Measurements from ENCODE around the gene MRPL52. TPM values are rescaled to one million over a fixed set of nuclear protein-coding genes. Genes with fewer than 3 reads are reported as not detected.
"Not testable (repeated sequence)": the region's sequence is repeated elsewhere in the genome, so short reads cannot be mapped to it uniquely, and the experiment has no call there.

Gene MRPL52
- total and polyA plus RNA-seq, 4 donors, result 21.1 to 104 (median 82.1) TPM

DNA sequence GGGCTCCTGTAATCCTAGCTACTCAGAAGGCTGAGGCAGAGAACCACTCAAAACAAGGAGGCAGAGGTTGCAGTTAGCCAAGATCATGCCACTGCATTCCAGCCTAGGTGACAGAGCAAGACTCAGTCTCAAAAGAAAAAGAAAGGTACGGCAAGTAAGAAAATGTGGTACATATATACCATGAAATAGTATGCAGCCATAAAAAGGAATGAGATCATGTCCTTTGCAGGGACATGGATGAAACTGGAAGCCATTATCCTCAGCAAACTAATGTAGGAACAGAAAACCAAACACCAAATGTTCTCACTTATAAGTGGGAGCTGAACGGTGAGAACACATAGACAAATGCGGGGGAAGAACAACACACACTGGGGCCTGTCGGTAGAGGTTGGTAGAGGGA is 24.5 kb upstream of the MRPL52 start:
- not testable (repeated sequence) for H3K4me3 ChIP-seq (ENCODE audit: low read depth, low read length); DNase-seq (ENCODE audit: low read depth in 4 of 6, low spot score in 6 of 6); H3K9me3 ChIP-seq (ENCODE audit: control insufficient read depth, insufficient read depth, low read length); H3K4me1 ChIP-seq (ENCODE audit: control insufficient read depth, insufficient read depth, low read length); H3K27me3 ChIP-seq (ENCODE audit: control insufficient read depth, insufficient read depth, low read length); H3K27ac ChIP-seq (ENCODE audit: low read depth, low read length); H3K36me3 ChIP-seq (ENCODE audit: control insufficient read depth, insufficient read depth, low read length)
- no CpG with 5 or more reads among the region's 4 CpGs for WGBS (ENCODE audit: insufficient coverage)

DNA sequence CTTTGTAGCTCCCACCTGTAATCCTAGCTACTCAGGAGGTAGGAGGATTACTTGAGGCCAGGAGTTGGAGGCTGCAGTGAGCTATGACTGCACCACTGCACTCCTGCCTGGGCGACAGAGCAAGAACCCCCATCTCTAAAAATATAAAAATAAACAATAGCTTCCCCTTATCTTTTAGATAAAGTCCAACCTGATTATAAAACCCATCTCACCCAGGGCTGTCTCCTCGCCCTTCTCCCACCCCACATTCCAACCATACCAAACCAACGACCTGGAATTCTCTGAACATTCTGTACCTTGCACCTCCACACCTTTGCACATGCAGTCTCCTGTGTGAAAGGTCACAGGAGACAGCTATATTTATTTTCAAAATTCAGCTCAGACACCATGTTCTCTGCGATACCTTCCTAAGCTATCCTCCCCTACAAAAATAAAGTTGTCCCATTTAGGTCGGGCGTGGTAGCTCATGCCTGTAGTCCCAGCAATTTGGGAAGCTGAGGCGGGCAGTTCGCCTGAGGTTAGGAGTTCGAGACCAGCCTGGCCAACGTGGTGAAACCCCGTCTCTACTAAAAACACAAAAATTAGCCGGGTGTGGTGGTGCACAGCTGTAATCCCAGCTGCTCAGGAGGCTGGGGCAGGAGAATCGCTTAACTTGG is 22.1 kb upstream of the MRPL52 start:
- Histone ChIP-seq H3K36me3 (ENCODE audit: control insufficient read depth, insufficient read depth, low read length) (no peaks in the 10 kb centered on the region), H3K9me3 (ENCODE audit: control insufficient read depth, insufficient read depth, low read length) (no peaks in the 10 kb centered on the region), H3K4me1 (ENCODE audit: control insufficient read depth, insufficient read depth, low read length) (no peaks in the 10 kb centered on the region), H3K27ac (ENCODE audit: low read depth, low read length) (no peak overlapping the region), H3K4me3 (ENCODE audit: low read depth, low read length) (no peak overlapping the region), H3K27me3 (ENCODE audit: control insufficient read depth, insufficient read depth, low read length) (no peaks in the 10 kb centered on the region)
- WGBS (ENCODE audit: insufficient coverage), result 80% methylated on average over 11 of the region's 13 CpGs
- no peak for DNase-seq (ENCODE audit: low read depth in 4 of 6, low spot score in 6 of 6)

GRCh38 chr14:22808388-22809209 is 21.1 kb upstream of the MRPL52 start:
- Histone ChIP-seq H3K9me3 (ENCODE audit: control insufficient read depth, insufficient read depth, low read length) (no peaks in the 10 kb centered on the region), H3K27ac (ENCODE audit: low read depth, low read length) (no peak overlapping the region), H3K27me3 (ENCODE audit: control insufficient read depth, insufficient read depth, low read length) (no peaks in the 10 kb centered on the region), H3K36me3 (ENCODE audit: control insufficient read depth, insufficient read depth, low read length) (no peaks in the 10 kb centered on the region), H3K4me3 (ENCODE audit: low read depth, low read length) (no peak overlapping the region), H3K4me1 (ENCODE audit: control insufficient read depth, insufficient read depth, low read length) (no peaks in the 10 kb centered on the region)
- WGBS (ENCODE audit: insufficient coverage), result 90% methylated on average over 5 of the region's 5 CpGs
- no peak for DNase-seq (ENCODE audit: low read depth in 4 of 6, low spot score in 6 of 6)

DNA sequence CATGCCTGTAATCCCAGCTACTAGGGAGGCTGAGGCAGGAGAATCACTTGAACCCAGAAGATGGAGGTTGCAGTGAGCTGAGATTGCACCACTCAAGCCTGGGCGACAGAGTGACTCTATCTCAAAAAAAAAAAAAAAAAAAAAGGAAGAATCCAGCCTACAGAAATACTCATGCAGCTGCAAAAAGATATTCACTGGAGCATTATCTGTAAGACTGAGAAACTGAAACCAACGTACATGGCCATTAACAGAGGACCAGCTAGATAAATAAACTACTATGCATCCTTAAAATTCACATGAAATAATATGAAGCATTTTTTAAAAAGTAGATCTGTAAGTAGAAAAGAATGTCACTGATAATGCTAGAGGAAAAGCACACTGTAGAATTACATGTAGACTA is 18.0 kb upstream of the MRPL52 start:
- Histone ChIP-seq H3K4me1 (ENCODE audit: control insufficient read depth, insufficient read depth, low read length) (no peaks in the 10 kb centered on the region), H3K36me3 (ENCODE audit: control insufficient read depth, insufficient read depth, low read length) (no peaks in the 10 kb centered on the region), H3K27me3 (ENCODE audit: control insufficient read depth, insufficient read depth, low read length) (no peaks in the 10 kb centered on the region), H3K4me3 (ENCODE audit: low read depth, low read length) (no peak overlapping the region), H3K27ac (ENCODE audit: low read depth, low read length) (no peak overlapping the region), H3K9me3 (ENCODE audit: control insufficient read depth, insufficient read depth, low read length) (no peaks in the 10 kb centered on the region)
- DNase-seq (ENCODE audit: low read depth in 4 of 6, low spot score in 6 of 6), result no peak
- WGBS (ENCODE audit: insufficient coverage), result no CpG with 5 or more reads among the region's 2 CpGs

DNA sequence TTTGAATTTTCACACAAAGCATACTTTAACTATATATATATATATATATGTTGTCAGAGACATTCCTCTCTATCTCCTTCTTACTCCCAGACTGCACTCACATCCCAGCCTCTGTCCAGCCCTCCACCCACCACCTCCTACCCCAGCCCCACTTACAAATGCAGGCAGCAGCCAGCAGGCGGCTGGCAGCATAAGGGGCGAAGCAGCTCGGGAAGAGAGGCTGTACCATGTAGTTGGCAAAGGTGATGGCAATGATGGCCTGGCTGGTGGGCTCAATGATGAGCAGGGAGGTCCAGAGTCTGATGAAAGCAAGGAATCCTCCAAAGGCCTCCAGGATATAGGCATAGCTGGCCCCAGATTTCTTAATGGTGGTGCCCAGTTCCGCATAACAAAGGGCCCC is 16.9 kb upstream of the MRPL52 start:
- H3K36me3 ChIP-seq (ENCODE audit: control insufficient read depth, insufficient read depth, low read length), result no peaks in the 10 kb centered on the region
- no peaks in the 10 kb centered on the region for H3K4me1 ChIP-seq (ENCODE audit: control insufficient read depth, insufficient read depth, low read length)
- no peak overlapping the region for H3K4me3 ChIP-seq (ENCODE audit: low read depth, low read length)
- WGBS (ENCODE audit: insufficient coverage), result 62% methylated on average over 2 of the region's 4 CpGs
- H3K27me3 ChIP-seq (ENCODE audit: control insufficient read depth, insufficient read depth, low read length), result no peaks in the 10 kb centered on the region
- H3K27ac ChIP-seq (ENCODE audit: low read depth, low read length), result no peak overlapping the region
- H3K9me3 ChIP-seq (ENCODE audit: control insufficient read depth, insufficient read depth, low read length), result no peaks in the 10 kb centered on the region
- DNase-seq (ENCODE audit: low read depth in 4 of 6, low spot score in 6 of 6), result no peak

- no peak for DNase-seq (ENCODE audit: low read depth in 4 of 6, low spot score in 6 of 6)
- Histone ChIP-seq H3K4me1 (ENCODE audit: control insufficient read depth, insufficient read depth, low read length) (no peaks in the 10 kb centered on the region), H3K9me3 (ENCODE audit: control insufficient read depth, insufficient read depth, low read length) (no peaks in the 10 kb centered on the region), H3K4me3 (ENCODE audit: low read depth, low read length) (no peak overlapping the region), H3K27me3 (ENCODE audit: control insufficient read depth, insufficient read depth, low read length) (no peaks in the 10 kb centered on the region), H3K36me3 (ENCODE audit: control insufficient read depth, insufficient read depth, low read length) (no peaks in the 10 kb centered on the region), H3K27ac (ENCODE audit: low read depth, low read length) (no peak overlapping the region)
- 66% methylated on average over 7 of the region's 9 CpGs for WGBS (ENCODE audit: insufficient coverage)
Measured at GRCh38 chr14:22813145-22813544, 16.5 kb upstream of the MRPL52 start.

GRCh38 chr14:22814373-22814772 is 15.3 kb upstream of the MRPL52 start:
- Histone ChIP-seq H3K36me3 (ENCODE audit: control insufficient read depth, insufficient read depth, low read length) (no peaks in the 10 kb centered on the region), H3K9me3 (ENCODE audit: control insufficient read depth, insufficient read depth, low read length) (no peaks in the 10 kb centered on the region), H3K27me3 (ENCODE audit: control insufficient read depth, insufficient read depth, low read length) (no peaks in the 10 kb centered on the region), H3K4me3 (ENCODE audit: low read depth, low read length) (no peak overlapping the region), H3K27ac (ENCODE audit: low read depth, low read length) (no peak overlapping the region), H3K4me1 (ENCODE audit: control insufficient read depth, insufficient read depth, low read length) (peaks cover 2% of the 10 kb centered on the region)
- WGBS (ENCODE audit: insufficient coverage), result 94% methylated on average over 5 of the region's 7 CpGs
- DNase-seq (ENCODE audit: low read depth in 4 of 6, low spot score in 6 of 6), result no peak

DNA sequence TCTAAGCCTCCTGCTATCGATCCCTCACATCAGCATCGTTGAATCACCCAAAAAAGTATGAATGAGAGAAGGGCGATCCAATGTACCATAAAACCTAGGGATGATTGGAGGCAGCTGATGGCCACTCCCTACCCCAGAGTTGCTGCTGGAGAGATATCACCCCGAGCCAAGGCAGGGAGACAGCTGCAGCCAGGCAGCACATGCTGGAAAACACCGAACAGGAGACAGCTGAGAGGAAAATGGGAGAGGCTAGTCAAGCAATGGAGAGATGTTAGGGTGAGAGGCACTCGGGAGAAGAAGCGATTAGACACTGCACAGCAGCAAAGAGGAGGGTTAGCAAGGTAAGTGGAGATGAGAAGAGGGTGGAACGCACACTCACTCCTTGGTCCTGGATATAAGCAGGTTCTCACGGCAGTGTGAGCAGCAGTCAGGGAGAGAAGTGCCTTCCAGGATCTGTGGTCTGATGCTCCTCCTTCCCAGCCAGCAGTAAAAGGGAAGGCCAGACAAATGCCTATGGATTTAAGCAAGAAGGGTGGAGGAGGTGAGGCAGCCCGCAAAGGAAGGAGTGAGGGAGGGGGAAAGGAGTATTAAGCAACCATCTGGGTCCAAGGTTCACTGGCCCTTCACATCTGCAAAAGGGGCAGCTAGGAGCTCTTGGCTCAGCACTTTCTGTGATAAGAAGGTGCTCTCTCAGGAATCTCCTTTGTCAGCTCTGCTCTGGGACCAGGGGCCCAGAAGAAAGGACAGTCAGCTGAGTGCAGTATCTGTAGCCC is 14.6 kb upstream of the MRPL52 start, which contains the start of gene SLC7A7:
SLC7A7 (minus strand) TSS at position 495 of the 773 bp plus-strand sequence. CDS start 2,037 bp downstream, outside the sequence.
- Histone ChIP-seq H3K27ac (ENCODE audit: low read depth, low read length) (peak within 1 kb of the TSS; percentile 35), H3K9me3 (ENCODE audit: control insufficient read depth, insufficient read depth, low read length) (no peaks in the 10 kb centered on the region), H3K4me3 (ENCODE audit: low read depth, low read length) (no peak within 1 kb of the TSS), H3K36me3 (ENCODE audit: control insufficient read depth, insufficient read depth, low read length) (no peaks in the 10 kb centered on the region), H3K4me1 (ENCODE audit: control insufficient read depth, insufficient read depth, low read length) (peaks cover 7% of the 10 kb centered on the region), H3K27me3 (ENCODE audit: control insufficient read depth, insufficient read depth, low read length) (no peaks in the 10 kb centered on the region)
- 45% methylated on average over 7 of the region's 10 CpGs for WGBS (ENCODE audit: insufficient coverage)
- DNase-seq (ENCODE audit: low read depth in 4 of 6, low spot score in 6 of 6), result no peak

DNA sequence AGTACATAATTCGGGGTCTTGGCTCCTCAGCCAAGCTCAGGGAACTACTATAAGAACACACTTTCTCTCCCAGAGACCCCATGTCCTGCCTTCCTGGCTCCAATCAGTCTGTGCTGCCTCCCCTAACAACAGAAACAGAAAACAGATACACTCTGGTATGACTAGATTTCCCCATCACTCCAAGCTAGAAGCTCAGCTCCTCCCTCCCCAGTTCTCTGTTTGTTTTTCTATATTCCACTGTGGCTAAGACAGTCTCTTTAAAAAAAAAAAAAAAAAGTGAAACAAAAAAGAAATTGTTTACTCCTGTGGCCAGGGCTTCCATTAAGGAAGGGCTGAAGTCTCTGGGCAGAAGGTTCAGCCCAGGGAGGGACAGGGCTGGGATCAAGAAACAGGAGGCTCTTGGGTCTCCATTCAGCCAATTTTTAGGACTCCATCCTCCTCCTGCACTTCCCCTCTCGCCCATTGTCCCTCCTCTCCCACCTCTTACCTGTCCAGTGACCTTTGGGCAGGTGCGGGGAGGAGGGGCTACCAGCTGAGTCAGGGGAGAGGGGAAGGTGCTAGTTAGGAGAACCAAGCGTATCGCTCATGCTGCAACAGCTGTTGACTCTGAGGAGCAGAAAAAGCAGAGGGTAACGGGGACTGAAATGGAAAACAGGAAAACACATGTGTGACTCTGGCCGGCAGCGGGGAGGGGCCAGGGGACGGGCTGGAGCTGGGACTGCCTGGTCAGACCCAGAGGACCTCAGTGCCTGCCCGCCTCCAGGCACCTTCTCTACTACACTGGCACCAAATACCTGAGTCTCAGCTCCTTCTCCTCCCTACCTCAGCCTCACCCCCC is 10.3 kb upstream of the MRPL52 start:
- Histone ChIP-seq H3K4me1 (ENCODE audit: control insufficient read depth, insufficient read depth, low read length) (peaks cover 31% of the 10 kb centered on the region), H3K27me3 (ENCODE audit: control insufficient read depth, insufficient read depth, low read length) (no peaks in the 10 kb centered on the region), H3K4me3 (ENCODE audit: low read depth, low read length) (peak overlapping the region; percentile 12), H3K36me3 (ENCODE audit: control insufficient read depth, insufficient read depth, low read length) (no peaks in the 10 kb centered on the region), H3K9me3 (ENCODE audit: control insufficient read depth, insufficient read depth, low read length) (no peaks in the 10 kb centered on the region), H3K27ac (ENCODE audit: low read depth, low read length) (peak overlapping the region; percentile 78)
- no peak for DNase-seq (ENCODE audit: low read depth in 4 of 6, low spot score in 6 of 6)
- WGBS (ENCODE audit: insufficient coverage), result 33% methylated on average over 8 of the region's 10 CpGs
